Transverse colon (tissue), 4 donors: Measurements from ENCODE around the gene PAX9. TPM values are rescaled to one million over a fixed set of nuclear protein-coding genes. Genes with fewer than 3 reads are reported as not detected.

ENCODE experiments used
- DNase-seq: peaks from one replicate; pipeline ENCODE4 v3.0.0-alpha.2; 2019
- H3K27ac ChIP-seq, 4 donors: fragments of 200-600 bp; sonication (generic); 2 replicates each; pipeline ENCODE4 v1.5.1; 2016 to 2018; ENCODE audit warnings: inconsistent platforms in 4 of 4
- H3K27me3 ChIP-seq: fragments of 200-600 bp; sonication (generic); 2 replicates; pipeline ENCODE4 v1.5.1; 2017; ENCODE audit warnings: inconsistent platforms
- H3K36me3 ChIP-seq, 4 donors: fragments of 200-600 bp; sonication (generic); 2 replicates each; pipeline ENCODE4 v1.5.1; 2017 to 2019; ENCODE audit warnings: inconsistent platforms in 4 of 4
- H3K4me1 ChIP-seq, 4 donors: fragments of 200-600 bp; sonication (generic); 2 replicates each; pipeline ENCODE4 v1.5.1; 2017 to 2020; ENCODE audit warnings: inconsistent platforms in 4 of 4
- H3K4me3 ChIP-seq, 4 donors: fragments of 200-600 bp; sonication (generic); 1 replicate in 1 of 4; 2 replicates in 3 of 4; pipeline versions ENCODE4 v1.5.1 to v1.6.1; 2017 to 2019; ENCODE audit warnings: inconsistent platforms in 4 of 4
- H3K9me3 ChIP-seq, 2 donors: fragments of 200-600 bp; sonication (generic); 2 replicates each; pipeline ENCODE4 v1.5.1; 2017 to 2019; ENCODE audit warnings: inconsistent platforms in 2 of 2
- EP300 ChIP-seq: sonication (generic); formaldehyde crosslinking; IDR thresholded peaks from one replicate; pipeline ENCODE4 v1.6.1; 2017; ENCODE audit warnings: antibody characterized with exemption, low read depth
- POLR2A ChIP-seq: fragments of 450-650 bp; IDR thresholded peaks from one replicate; pipeline ENCODE4 v1.6.1; 2016; ENCODE audit warnings: antibody characterized with exemption, mild to moderate bottlenecking, moderate library complexity
- POLR2AphosphoS5 ChIP-seq, 3 donors: sonication (generic); formaldehyde crosslinking; IDR thresholded peaks; one replicate each; pipeline ENCODE4 v1.6.1; 2016; ENCODE audit warnings: antibody characterized with exemption in 3 of 3
- WGBS, 2 donors: methylation state at CpG; one replicate each; pipeline ENCODE4 v1.1.5; 2018; ENCODE audit warnings: low coverage in 1 of 2; 5-methylcytosine and 5-hydroxymethylcytosine counted together
- in situ Hi-C, 4 donors: fragments of 200-750 bp; cut with MboI; loops; one replicate each; pipeline versions ENCODE4 v1.15.0 to v1.15.1; 2017; ENCODE audit warnings: low sequenced_read_pairs in 3 of 4, low pct_ligation_motif_present in 1 of 4, low pct_unique_long_range_greater_than_20kb in 1 of 4
- intact Hi-C: fragments of 100-400 bp; cut with DNase I; formaldehyde crosslinking; loops from one replicate; pipeline ENCODE4 v1.15.1; 2023; ENCODE audit warnings: low total_unique reads
- total RNA-seq, 4 donors: library from RNA; depleted of rRNA; stranded (reverse); fragments of >200 nt; gene quantifications; one replicate each; pipeline ENCODE4 v1.1.0, GENCODE V29; 2016
- TF ChIP-seq, protein P1 (sequence below), 5 experiments: fragments of 200-600 bp in 3 of 5; fragments of 450-650 bp in 2 of 5; sonication (generic) in 3 of 5; IDR thresholded peaks; 1 replicate in 2 of 5; 2 replicates in 3 of 5; pipeline ENCODE4 v1.5.1; 2016 to 2017; ENCODE audit warnings: antibody characterized with exemption in 5 of 5, inconsistent platforms in 3 of 5, mild to moderate bottlenecking in 2 of 5, moderate library complexity in 1 of 5

The PAX9 gene
- under 1 TPM in 1 of 4 donors, not detected in 3; 0.79 TPM for total RNA-seq

DNA sequence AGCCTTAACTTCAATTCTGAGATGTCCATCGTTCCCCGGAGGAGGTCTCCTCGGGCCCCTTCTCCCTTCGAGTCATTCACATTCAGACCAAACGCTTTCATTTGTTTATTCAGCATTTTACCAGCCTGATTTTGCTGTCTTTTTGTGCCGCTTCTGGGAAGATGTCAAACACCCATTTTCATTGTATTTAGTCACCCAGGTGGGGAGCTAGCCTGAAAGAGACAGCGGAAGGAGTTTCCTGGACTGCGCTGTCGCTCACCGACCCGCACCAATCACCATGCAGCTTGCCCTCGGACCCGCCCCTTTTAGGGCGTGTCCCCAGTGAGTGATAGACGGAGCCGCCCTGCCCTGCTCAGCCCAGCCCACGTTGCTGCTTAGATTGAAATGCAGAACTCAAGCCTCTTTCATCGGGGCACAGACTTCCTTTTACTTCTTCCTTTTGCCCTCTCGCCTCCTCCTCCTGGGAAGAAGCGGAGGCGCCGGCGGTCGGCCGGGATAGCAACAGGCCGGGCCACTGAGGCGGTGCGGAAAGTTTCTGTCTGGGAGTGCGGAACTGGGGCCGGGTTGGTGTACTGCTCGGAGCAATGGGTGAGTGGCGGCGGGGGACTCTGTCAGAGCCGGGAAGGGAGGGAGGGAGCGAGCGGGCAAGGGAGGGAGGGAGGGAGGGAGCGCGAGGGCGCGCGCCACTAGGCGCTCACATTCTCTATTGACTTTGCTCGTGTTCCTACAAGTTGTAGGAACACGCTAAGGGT, at the start of gene PAX9:
TSS of gene PAX9 (plus strand) at position 355 of the 752 bp plus-strand sequence. CDS start at position 585, 230 bp downstream.
- no peak for TF ChIP-seq POLR2AphosphoS5 (IDR thresholded peaks at IDR 0.05)
- TF ChIP-seq, protein P1, sequence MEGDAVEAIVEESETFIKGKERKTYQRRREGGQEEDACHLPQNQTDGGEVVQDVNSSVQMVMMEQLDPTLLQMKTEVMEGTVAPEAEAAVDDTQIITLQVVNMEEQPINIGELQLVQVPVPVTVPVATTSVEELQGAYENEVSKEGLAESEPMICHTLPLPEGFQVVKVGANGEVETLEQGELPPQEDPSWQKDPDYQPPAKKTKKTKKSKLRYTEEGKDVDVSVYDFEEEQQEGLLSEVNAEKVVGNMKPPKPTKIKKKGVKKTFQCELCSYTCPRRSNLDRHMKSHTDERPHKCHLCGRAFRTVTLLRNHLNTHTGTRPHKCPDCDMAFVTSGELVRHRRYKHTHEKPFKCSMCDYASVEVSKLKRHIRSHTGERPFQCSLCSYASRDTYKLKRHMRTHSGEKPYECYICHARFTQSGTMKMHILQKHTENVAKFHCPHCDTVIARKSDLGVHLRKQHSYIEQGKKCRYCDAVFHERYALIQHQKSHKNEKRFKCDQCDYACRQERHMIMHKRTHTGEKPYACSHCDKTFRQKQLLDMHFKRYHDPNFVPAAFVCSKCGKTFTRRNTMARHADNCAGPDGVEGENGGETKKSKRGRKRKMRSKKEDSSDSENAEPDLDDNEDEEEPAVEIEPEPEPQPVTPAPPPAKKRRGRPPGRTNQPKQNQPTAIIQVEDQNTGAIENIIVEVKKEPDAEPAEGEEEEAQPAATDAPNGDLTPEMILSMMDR (IDR thresholded peaks at IDR 0.05): no peak
- no peak for TF ChIP-seq EP300
- no peak for TF ChIP-seq POLR2A
- peak; percentile 86 for DNase-seq
- no peak within 1 kb of the TSS for H3K27ac ChIP-seq
- in situ Hi-C loops: loop anchor here in 2 of 4 donors (25.0 kb wide), 2 partner anchors 276 to 501 kb away; partner anchors contain the start of gene SLC25A21 (in 1 of the 2)
- intact Hi-C loops: no loop called here
- 0 to 10% methylated on average over 7 to 44 of the region's 44 CpGs for WGBS, 2 donors
- H3K27me3 ChIP-seq: peaks cover 100% of the 10 kb centered on the region
- H3K4me1 ChIP-seq: peaks cover 21 to 64% (median 49%) of the 10 kb centered on the region in 4 donors
- peak within 1 kb of the TSS in 3 of 4 donors; percentile 29 to 54 (median 31) for H3K4me3 ChIP-seq
- H3K9me3 ChIP-seq: no peaks in the 10 kb centered on the region
- H3K36me3 ChIP-seq: no peaks in the 10 kb centered on the region

DNA sequence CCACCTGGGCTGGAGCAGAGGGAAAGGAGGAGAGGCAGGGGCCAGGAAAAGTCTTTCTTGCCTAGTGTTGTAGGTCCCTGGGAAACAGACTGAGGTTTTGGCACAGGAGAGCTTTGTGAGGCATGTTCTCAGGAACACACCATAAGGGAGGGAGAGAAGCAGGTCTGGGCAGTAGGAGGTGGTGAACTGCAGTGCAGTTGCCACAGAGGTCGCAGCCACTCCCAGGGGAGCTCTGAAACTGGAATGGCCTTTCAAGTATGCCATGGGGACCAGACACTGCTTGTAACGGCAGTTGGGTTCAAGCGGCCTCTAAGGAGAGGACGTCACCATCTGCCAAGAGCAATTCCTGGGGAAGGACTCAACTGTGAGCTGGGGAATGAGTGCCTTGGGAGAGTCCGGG, 43.8 kb upstream of the PAX9 start:
- no peak overlapping the region for H3K4me3 ChIP-seq
- intact Hi-C loops (no loop called here), in situ Hi-C loops (no loop called here)
- no peaks in the 10 kb centered on the region for H3K9me3 ChIP-seq
- peaks cover 5% of the 10 kb centered on the region for H3K27me3 ChIP-seq
- no peaks in the 10 kb centered on the region for H3K36me3 ChIP-seq
- no peak for DNase-seq
- TF ChIP-seq POLR2AphosphoS5 (IDR thresholded peaks at IDR 0.05) (no peak), EP300 (no peak), POLR2A (no peak)
- TF ChIP-seq, protein P1 (IDR thresholded peaks at IDR 0.05): no peak
- H3K4me1 ChIP-seq: no peaks in the 10 kb centered on the region
- 56% methylated on average over 5 of the region's 5 CpGs; no CpG with 5 or more reads in 1 of the 2 donors for WGBS, 2 donors
- H3K27ac ChIP-seq: no peak overlapping the region

DNA sequence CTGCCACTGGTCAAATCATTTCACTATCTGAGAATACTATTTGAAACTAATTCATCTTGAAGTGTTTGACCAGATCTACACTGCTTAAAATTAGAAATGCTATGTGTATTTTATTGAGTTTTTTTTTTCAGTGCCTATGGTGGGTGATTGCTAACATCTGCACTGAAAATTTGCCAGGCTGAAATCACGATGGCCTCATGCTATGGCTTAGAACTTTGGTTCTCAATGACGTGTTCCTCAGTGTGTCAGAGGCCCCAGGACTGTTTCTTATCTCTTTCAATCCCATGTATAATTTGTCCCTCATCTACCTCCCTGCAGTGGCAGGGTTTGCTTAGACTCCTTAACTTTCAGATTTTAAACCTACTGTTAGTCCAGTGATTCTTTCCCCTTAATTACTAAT, 43.0 kb upstream of the PAX9 start:
- H3K27me3 ChIP-seq: peaks cover 5% of the 10 kb centered on the region

DNA sequence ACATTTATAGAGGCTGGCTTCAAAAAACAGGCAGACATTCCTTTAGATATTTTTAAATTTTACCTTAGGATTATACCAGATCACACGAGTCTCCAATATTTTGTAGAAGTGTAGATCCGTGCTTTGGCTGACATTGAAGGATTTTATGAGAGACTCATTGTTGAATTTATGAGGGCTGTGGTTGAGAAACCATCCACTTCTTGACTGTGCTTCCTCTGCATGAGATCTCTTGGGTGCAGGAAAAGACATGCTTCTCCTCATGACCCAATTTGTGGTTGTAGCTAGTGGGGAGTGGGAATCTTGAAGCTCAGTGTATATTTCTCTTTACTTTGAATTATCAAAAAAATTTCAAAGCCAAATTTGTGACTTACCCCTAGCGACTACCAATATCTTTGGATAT, 42.5 kb upstream of the PAX9 start:
- no peaks in the 10 kb centered on the region for H3K4me1 ChIP-seq
- no peak for TF ChIP-seq EP300
- TF ChIP-seq, protein P1 (IDR thresholded peaks at IDR 0.05): no peak
- no peak for TF ChIP-seq POLR2A
- no peak for TF ChIP-seq POLR2AphosphoS5 (IDR thresholded peaks at IDR 0.05)
- intact Hi-C loops (no loop called here), in situ Hi-C loops (no loop called here)
- H3K27ac ChIP-seq: no peak overlapping the region
- H3K9me3 ChIP-seq: no peaks in the 10 kb centered on the region
- H3K4me3 ChIP-seq: no peak overlapping the region
- H3K36me3 ChIP-seq: no peaks in the 10 kb centered on the region
- H3K27me3 ChIP-seq: peaks cover 5% of the 10 kb centered on the region
- DNase-seq: no peak
- 53 to 60% methylated on average over 2 to 3 of the region's 3 CpGs for WGBS, 2 donors

More for the DNA sequence above, 43.0 kb upstream of the PAX9 start:
- Histone ChIP-seq H3K36me3 (no peaks in the 10 kb centered on the region), H3K9me3 (no peaks in the 10 kb centered on the region), H3K4me3 (no peak overlapping the region), H3K4me1 (no peaks in the 10 kb centered on the region), H3K27ac (no peak overlapping the region)
- in situ Hi-C loops (no loop called here), intact Hi-C loops (no loop called here)
- 35 to 80% methylated on average over 1 to 2 of the region's 2 CpGs for WGBS, 2 donors
- TF ChIP-seq POLR2AphosphoS5 (IDR thresholded peaks at IDR 0.05) (no peak), EP300 (no peak), POLR2A (no peak)
- TF ChIP-seq, protein P1 (IDR thresholded peaks at IDR 0.05): no peak
- DNase-seq: no peak
